HG03196 (cell line): ENCODE results near the gene SPECC1.
"Not testable (repeated sequence)": the region's sequence is repeated elsewhere in the genome, so short reads cannot be mapped to it uniquely, and the experiment has no call there.

Experiments
- ATAC-seq: cut with Tn5 transposase; IDR thresholded peaks from one replicate; pipeline ENCODE4 v1.9.1; 2021; ENCODE audit not compliant: unreplicated experiment

The SPECC1 gene

GRCh38 chr17:20009302-20010098, at the start of gene SPECC1:
Gene SPECC1, plus strand, starts transcription at chr17:20009359. Its CDS starts 87,293 bp downstream, at chr17:20096652.
- peak; percentile 98 for ATAC-seq

DNA sequence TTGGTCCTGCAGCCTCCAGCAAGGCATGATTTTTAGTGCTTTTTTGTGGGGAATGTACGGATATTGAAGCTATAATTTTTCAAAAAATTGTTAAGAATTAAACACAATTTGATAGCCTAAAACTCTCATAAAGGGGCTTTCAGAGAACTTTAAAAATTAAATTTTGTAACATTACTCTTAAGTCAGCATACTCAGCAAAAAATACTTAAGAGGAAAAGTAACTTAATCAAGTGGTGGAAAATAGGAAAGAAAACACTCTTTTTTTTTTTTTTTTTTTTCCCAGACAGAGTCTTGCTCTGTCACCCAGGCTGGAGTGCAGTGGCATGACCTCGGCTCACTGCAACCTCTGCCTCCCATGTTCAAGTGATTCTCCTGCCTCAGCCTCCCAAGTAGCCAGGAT, 46.2 kb upstream of the SPECC1 start:
- ATAC-seq = not testable (repeated sequence)

GRCh38 chr17:19973156-19973555, 36.0 kb upstream of the SPECC1 start:
- no peak for ATAC-seq

DNA sequence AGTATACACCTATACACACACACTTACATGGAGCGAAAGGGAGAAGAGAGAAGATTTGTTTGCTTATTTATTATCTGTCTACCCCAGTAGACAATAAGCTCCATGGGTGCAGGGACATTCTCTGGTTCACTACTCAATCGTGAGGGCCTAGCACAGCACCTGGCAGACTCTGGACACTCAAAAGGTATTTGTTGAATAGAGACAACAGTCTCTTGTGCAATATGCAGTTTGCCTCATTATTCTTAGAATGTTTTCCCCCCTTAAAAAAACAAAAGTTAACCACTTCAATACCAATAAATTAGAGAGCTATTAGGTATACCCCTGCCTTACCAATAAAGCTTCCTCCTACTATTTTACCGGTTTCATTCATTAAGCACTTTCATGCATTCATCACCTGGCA, 33.6 kb upstream of the SPECC1 start:
- ATAC-seq = no peak

DNA sequence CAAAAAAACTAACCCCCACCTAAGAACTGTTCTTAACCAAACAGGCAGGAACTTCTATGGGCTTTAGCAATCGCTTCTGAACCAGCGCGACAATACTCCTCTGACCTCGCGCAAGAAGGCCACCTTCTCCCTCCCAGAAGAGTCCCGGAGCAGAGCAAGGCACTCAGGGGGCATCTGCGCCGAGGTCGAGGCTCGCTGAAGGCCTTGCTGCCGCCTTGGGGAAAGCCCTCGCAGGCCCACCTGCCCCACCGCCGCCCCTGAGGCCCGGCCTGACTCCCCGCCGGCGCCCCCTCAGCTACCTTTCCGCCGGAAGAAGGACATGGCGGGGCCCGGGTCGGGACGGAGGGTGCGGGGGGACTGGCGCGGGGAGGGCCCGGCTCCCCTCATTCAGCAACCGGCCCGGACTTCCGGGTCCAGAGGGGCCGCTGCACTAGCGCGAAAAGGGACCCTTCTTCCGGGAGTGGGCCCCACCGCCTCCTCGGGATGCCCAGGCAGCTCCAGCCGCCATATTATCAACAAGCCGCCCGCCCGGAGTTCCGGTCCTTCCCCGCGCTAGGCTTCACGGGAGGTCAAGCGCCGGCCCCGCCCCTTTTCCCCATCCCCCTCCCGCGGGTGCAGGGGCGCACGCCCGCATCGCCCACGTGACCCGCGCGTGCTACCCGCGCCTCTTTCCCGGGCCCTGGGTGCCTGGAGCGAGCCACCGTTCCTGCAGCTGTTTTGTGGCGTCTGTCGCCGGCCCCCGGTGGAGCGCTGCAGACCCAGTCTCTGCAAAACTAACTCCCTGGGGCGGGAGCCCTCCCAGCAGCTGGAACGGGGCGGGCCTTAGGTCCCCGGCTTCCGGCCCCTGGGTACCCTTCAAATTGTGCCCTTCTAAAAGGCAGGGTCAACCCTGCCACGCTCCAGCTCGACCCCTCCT, 31.6 kb upstream of the SPECC1 start, which contains the start of gene AKAP10:
TSS of gene AKAP10 (minus strand) at position 536 of the 916 bp plus-strand sequence. CDS start at position 387, 149 bp downstream.
- peak; percentile 76 for ATAC-seq

DNA sequence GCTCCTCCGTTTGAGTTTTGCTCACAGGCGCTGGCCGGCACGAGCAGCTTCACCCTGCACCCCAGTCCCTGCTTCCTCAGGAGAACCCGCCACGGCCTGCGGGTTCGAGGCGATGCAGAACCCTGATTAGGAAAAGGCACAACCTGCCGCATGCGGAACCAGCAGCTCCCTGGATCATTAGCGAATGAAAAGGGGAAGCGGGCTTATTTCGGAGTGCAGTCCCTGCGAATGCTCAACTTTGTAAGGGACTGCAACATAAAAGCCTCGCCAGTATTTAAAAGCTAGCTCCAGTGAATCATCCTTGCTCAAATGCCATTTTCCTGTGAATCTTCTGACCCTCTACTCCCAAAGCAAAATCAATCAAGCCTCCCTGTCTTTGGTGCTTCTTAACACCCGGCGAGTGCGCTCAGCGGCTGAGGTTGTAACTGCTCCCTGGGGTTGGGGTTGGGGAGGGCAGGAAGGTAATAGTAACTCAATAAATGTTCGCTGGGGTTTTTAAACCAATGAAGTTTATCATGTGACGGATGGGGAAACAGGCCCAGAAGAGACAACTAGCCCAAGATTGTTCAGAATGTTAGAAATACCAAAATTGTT, 30.9 kb upstream of the SPECC1 start:
- peak; percentile 9 for ATAC-seq

DNA sequence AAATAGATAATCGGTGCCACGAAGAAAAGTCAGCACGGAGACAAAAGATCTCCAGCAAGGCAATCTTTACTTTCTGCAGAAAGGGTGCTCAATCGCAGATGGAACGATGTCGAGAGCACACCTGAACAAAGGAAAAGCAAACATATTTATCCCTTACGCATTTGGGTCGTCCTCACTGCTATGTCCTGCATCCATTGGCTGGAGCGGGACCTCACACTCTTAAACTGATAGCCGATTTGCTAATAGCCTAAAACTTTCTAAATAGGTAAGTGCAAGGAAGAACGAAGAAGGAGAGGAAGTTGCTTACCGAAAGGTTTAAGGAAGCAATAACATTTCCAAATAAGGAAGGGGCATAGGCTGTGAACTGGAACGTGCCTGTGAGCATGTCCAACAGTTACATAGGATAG, 30.4 kb upstream of the SPECC1 start:
- no peak for ATAC-seq

DNA sequence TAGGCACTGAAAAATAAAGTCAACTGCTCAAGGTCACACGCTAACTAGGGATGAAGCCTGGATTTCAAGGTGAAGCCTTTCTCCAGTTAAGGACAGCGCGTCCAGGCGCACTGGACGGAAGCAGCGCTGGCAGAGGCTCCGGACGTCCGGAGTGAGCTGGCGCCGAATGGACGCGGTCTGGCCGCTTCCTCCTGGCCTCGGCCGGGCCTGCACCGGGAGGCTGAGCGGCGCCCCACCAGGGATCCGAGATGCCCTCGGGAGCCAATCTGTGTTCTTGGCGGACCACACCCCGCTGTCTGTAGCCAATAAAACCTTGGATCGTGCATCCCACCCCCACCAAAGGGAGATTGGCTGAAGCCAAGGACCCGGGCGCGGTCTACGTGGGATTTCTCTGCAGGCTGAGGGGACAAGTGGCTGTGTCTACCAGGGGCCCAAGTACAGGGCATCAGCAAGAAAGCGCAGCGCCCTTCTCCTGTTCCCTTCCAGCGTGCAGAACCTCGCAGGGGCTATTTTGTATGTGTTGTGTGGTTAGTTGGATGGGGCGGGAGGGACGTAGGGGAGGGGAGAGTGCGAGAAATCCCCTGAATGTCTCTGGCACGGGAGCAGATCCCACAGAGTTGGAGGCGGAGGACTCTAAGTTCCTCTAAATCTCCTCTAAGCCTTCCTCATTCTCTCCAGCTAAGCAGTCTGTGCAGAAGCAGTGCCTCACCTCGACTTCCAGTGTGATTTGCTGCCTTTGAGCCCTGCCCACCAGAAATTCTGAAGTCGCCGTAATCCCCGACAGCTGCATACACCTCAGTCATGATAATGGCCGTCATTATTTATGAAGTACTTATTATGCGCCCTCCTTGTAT, 29.0 kb upstream of the SPECC1 start:
- ATAC-seq = no peak

DNA sequence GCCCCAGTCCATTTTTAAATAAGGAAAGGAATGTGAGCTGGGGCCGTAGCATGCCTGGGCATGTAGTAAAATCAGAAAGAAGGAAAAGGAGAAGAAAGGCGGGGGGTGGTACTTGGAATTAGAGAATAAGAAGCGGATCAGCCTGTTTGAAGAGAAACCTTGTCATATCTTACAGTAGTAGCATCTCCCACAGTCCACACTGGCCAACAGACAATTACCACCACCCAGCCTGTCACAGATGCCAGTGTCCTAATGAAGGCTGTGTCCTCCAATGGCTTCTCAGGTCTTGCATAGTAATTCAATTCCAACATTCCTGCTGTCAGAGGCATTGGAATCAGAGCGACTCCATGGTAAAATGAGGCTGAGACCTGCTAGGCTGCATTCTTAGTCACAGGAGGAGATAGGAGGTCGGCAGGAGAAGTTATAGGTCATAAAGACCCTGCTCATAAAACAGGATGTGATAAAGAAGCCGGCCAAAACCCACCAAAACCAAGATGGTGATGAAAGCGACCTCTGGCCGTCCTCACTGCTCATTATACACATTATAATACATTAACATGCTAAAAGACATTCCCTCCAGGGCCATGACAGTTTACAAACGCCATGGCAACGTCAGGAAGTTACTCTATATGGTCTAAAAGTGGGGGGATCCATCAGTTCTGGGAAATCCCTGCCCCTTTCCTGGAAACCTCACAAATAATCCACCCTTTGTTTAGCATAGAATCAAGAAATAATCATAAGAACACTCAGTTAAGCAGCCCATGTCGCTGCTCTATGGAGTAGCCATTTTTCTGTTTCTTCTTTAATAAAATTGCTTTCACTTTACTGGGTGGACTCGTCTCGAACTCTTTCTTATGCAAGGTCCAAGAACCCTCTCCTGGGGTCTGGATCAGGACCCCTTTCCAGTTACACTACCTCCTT, 22.0 kb upstream of the SPECC1 start:
- ATAC-seq = no peak

DNA sequence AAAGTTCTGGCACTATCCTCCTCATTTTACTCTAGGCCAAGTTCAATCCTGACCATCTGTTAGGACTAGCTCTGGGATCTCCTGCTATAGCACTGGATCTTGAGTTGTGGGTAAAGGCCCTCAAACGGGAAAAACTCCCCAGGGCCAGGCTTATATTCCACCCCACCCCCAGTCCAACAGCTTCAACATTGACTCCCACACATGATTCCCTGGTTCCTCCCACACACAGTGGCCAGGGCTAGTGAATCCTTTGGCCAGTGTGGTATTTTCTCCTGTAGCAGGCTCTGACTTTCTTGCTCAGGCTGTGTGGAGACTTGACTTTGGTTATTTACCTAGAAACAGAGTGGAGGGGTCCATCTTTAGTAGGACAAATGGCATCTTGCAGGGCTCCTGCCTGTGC, 21.3 kb upstream of the SPECC1 start:
- no peak for ATAC-seq

DNA sequence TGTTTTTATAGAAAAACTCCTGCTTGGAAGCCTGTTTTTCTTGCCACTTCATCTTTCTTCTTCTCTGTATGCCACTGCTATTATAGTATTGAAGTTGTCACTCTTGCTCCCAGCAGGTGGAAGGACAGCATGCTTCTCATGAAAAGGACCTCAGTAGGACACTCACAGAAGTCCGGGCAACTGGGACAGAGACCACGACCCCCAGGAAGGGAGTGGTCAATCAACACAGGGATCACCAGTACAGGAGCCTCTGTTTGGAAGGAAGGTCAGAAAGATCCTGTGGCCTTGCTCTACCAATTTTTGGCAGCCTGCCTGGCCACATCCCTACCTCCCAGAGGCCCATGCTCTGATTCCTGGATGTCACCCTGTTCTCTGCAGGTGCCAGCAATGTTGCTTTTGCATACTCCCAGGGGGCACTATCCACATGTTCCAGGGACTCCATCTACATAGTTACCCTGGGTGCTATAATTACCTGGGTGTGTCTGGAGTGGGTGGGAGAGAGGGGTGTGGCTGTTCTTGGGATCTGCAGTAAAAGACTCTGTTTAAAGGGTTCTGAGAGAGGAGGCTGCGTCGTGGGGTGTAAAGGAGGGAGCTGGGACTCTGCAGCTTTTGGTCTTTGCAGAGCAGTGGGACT, 17.8 kb upstream of the SPECC1 start:
- no peak for ATAC-seq

DNA sequence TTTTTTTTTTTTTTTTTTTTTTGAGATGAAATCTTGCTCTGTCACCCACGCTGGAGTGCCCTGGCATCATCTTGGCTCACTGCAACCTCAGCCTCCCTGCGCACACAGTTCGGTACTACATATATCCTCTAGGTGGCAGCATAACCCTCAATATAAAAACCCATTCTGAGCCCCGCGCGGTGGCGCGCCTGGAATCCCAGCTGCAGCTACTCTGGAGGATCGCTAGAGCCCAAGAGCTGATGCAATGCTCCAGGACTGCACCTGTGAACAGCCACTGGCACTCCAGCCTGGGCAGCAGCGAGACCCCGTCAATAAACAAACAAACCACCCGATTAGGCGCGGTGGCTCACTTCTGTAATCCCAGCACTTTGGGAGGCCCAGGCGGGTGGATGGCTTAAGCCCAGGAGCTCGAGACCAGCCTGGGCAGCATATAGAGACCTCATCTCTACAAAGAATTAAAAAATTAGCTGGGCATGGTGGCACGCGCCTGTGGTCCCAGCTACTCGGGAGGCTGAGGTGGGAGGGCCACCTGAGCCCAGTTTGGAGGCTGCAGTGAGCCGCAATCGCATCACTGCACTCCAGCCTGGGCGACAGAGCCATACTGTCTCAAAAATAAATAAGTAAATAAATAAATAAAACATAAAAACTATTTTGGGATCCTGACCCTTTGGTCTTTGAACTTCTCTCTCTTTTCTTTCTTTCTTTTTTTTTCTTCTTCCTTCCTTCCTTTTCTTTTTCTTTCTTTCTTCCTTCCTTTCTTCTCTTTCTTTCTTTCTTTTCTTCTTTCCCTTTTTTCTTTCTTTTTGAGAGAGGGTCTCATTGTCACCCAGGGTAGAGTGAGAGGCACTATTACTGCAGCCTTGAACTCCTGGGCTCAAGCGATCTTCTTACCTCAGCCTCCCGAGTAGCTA, 16.1 kb upstream of the SPECC1 start:
- ATAC-seq = peak; percentile 83

- ATAC-seq = no peak
Measured at GRCh38 chr17:19996086-19996485, 13.1 kb upstream of the SPECC1 start.

DNA sequence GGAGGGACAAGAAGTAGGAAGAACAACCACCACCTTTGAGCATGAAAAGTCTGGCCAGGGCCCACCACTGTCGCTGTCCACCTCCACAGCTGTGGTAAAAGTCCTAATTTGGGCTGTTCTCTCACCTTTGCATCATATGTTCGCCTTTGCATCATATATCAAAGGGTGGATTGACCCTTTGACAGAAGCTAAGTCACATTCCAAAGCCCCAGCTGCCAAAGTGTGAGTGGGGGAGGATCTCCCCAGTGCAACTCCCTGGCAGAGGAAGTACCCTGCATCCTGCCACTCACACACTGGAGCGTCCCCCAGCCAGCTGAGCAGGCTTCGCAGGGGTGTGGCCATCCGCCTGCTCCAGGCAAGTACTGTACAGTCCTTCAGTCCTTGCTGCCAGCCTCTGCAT, 12.7 kb upstream of the SPECC1 start:
- ATAC-seq = no peak

DNA sequence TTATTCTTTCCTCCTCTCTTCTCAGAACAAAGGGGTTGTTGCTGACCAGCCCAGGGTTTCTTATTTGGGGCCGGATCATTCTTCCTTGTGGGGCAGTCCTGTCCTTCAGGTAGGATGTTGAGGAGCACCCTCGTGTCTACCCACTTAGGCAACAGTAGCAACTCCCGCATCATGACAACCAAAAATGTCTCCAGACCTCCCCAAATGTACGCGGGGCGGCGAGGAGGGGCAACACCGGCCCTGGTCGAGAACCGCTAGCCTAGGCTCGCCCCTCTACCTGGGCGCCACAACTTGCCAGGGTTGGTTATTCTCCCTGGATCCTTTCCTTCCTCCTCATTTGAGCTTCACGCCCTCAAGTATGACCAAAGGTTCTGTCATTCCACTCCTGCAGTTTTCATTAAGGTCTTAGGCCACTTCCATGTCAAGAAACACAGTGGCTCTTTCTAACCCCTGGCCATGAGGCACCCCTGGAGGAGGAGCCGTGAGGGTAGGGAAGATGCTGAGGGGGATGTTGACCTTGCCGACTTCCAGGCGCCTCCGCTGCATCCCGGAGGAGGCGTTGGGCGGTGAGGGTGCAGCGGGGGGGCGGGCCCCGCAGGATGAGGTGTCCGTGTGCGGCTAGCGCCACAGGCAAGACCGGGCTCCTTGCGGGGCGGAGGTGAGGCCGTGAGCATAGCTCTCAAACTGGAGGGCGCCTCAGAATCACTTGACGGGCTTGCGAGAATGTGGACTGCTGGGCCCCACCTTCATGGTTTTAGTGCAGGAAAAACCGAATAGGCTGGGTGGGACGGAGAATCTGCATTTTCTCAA, 712 bp upstream of the SPECC1 start:
- no peak for ATAC-seq

DNA sequence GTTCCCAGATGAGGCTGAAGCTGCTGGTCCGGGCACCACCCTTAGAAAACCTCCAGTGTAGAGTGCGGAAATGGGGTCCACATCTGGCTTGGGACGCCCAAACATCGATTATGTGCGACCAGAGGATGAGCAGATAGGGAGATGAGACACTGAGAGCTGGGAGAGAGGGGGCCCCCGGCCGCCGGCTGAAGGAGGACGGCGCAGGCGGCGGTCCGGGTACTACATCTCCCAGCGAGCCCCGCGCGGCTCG, 182 bp upstream of the SPECC1 start:
- ATAC-seq = no peak

- ATAC-seq = no peak
Measured at GRCh38 chr17:20010099-20010863, 1.1 kb downstream of the SPECC1 start.
